Hematopoietic multipotent progenitor cell treated with erythropoietin and hydrocortisone succinate and interleukin-3 and kit ligand, for 4 days (in vitro differentiated cells): ENCODE results near the gene MAIP1.
A peak's percentile ranks its signal among the peaks of the same experiment; 100 is the strongest.

Source experiments
- DNase-seq: peaks from one replicate; pipeline ENCODE4 v3.0.0-alpha.2; 2015

MAIP1 gene

DNA sequence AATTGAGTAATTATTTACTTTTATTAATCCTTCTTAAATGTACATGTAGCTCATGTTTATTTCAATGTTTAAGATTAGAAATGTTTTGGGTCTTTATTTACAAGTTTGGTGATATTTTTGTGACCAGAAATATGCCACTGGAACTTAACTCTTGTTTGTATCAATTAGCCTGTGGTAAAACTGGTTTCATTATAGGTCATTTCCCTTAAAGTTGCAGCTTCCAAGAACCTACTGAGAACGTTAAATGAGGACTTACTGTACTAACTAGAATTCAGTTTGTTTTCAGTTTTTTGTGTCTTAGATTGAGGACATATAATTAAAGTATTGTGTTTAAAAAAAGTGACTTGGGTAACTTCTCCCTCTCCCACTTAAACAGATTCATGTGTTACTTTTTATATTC, 4.4 kb upstream of the MAIP1 start:
- DNase-seq, result no peak

DNA sequence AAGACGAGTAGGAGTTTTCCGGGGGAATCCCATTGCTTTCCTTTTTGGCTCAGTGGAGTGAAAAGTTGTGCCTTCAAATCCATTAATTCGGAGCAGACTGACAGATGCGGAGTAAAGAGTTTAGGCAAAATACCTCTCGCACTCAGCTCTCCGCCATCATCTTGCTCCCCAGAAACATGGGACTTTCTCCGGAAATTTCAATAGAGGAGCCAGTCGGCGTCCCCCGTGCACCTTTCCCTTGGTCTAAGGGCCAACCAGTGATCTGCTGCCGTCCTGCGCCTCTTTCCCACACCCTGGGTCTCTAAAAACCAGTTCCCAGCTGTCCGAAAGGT, 409 bp upstream of the MAIP1 start:
- peak; percentile 79 for DNase-seq

DNA sequence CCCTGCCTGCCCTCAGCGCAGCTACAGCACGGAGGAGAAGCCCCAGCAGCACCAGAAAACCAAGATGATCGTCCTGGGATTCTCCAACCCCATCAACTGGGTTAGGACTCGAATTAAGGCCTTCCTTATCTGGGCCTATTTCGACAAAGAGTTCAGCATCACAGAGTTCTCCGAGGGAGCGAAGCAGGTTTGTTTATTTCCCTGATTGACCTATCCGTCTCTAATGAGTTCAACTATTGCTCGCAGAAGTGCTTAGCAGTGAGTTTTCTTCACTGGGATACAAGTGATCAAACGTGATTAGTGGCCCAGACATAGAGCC, 639 bp downstream of the MAIP1 start:
- DNase-seq, result peak; percentile 33

DNA sequence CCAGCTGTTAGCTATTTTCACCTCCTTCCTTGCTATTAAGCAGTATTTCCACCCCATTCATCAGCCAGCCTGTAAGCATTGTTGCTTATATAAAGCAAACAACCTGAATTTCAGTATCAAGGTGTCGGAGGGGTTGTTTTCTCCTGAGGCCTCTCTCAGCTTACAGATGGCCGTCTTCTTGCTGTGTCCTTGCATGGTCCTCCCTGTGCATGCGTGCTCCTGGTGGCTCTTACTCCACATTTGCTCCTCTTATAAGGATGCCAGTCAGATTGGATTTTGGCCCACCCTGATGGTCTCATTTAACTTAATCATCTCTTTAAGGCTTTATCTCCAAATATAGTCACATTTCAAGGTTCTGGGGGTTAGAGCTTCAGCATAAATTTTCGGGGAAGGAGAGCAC, 2.6 kb downstream of the MAIP1 start:
- DNase-seq, result no peak

DNA sequence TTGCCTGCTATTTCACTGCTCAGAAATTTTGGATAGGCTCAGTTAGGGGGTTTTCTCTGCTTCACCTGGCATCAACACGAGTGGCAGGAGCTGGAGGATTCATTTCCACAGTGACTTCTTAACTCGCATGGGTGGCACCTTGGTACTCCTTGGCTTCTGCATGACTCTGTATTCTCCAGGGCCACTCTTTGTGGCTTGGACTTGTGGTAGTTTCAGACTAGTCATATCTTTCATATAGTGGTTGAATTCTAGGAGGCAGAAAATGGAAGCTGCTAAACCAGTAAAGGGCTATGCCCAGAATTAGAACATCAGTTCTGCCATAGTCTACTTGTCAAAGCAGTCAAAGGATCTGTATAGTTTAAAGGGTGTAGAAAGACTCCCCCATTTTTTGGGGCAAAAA, 6.8 kb downstream of the MAIP1 start:
- DNase-seq, result no peak

DNA sequence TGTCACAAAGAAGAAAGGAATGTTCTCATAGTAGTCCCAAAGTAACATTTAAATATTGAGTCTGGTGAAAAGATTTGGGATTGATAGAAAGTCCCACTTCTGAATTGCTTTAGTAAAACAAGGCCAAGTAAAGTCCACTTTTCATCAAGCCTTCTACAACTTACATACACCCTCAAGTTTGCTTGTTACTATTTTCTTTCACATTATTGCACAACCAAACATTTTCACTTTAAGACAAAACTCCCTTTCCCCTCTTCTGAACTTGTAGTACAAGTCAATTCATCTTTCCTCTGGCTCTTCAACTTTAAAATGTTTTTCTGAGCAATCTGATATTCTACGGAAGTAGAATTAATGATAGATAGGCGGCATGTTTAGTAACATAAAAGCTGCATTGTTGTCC, 11.0 kb downstream of the MAIP1 start:
- no peak for DNase-seq

DNA sequence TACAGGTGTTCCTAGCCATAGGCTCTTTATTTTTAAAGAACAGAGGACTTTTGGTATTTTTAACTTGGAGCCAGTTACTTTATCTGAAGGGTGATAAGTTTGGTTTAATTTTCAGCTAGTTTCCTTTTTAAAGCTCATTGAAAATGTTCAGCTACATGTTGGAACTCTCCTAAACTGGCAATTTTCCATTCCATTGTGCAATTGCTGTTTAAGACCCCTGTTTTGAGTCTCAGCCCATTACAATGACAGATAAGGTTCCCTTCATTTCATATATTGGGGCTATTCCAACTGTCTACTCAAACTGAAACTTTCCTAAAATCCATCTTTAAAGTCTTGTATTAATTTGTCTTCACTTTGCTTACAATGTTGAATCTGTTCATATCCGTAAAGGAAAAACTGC, 11.6 kb downstream of the MAIP1 start:
- no peak for DNase-seq

DNA sequence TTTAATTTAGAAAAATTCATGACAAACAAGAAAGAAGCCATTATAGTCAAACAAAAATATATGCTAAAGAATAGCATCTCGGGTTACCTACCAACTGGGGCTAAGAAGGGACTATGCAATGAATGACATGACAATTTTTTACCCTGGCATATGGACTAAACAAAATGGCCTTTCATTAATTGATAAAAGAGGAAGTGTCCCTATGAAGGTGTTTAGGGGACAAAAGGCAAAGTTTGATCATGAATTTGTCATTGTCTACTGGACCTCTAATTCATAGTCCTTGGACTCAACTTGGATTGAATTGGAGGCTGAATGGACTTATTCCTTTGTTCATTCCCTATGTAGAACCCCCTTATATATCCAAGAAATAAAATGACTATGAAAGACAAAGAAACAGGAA, 12.7 kb downstream of the MAIP1 start:
- DNase-seq, result no peak

DNA sequence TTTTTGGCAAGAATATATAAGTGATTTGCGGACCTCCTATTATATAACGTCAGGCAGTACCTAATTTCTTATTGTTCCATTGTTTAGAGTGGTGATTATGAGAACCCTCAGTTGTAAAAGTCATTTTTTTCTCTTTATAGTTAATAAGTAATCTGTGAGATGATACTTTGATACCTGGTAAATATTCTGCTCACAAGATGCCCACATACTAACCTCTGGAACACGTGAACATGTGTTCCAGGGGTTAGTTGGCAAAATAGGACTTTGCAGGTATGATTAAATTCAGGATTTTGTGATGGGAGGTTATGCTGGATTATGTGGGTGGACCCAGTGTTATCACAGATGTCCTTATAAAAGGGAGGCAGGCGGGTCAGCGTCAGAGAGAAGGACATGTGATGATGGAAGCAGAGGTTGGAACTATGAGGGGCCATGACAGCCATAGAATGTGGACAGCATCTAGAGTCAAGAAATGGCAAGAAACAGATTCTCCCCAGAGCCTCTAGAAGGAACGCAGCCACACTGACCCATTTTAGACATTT, 16.8 kb downstream of the MAIP1 start:
- DNase-seq, result no peak

DNA sequence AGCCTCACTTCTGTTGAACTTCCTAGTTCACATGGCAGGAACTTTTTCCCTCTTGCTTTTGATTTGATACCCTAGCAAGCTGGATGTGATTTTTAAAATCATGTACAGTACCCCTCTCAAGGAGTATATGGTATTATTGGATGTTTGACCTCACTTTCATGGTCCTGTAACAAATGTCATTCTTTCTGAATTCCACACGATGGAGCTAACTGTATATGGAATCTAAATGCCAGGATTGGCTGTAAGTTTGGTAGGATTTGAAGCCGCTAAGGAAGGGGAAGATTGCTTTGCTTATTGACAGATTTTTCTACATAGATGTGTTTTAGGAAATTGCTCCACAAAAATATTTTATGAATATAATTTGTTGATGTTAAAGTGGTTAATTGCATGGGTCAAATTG, 18.3 kb downstream of the MAIP1 start:
- DNase-seq, result peak; percentile 57

DNA sequence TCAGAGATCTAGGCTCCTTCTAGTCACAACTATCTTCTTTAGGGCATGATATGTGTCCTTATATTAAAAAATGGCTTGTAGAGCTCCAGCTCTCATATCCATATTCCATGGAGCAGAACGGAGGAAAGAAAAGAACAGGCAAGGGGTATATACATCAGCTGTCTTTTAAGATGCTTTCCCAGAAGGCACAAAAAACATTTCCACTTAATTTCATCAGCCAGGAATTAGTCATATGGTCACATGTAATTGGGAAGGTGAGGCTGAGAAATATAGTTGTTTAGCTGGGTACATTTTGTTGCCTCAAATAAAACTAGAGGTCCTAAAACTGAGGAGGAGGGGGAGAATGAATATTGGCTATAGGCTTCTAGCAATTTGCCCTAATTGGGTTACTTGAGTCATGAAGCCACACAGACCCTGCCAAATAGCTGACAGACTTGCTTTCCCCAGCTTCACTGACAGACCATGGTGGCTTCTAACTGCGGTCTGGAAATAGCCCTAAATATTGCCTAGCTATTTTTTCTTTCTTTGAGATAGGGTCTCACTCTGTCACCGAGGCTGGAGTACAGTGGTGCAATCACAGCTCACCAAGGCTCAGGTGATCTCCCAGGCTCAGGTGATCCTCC, 20.0 kb downstream of the MAIP1 start:
- no peak for DNase-seq

DNA sequence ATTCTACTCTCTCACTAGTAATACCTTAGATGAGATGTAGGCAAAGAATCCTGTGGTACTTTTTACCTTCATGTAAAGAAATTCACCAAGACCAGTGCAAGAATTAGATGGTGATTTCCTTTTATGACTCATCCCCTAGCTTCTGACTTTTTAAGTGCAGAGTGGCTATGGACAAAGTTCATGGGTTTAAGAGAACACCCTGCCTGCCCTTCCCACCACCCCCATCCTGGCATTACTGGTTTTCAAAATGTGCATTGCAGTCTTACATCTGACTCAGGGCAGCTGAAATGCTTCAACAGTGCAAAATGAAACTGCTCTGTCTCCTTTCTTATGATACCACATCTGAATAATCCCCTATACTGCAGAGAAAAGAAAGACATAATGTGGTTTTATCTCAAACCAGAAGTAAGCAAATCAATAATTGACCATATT, 22.6 kb downstream of the MAIP1 start:
- DNase-seq, result no peak

DNA sequence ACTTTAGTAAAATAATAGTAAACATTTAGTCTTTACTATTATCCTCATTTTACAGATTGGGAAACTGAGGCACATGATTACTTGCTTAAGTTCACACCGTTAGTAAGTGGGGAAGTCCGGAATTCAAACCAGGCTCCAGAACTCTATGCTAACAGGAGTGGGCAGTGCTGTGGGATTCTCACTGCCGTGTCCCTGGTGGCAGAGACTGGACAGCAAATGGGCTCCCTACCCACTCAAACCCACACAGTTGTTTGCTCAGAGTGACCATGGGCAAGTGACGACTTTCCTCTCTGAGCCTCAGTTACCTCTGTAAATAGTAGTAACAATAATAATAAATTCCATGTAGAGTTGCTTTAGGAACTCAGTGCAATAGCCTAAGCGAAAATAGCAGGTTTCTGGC, 24.0 kb downstream of the MAIP1 start:
- no peak for DNase-seq

DNA sequence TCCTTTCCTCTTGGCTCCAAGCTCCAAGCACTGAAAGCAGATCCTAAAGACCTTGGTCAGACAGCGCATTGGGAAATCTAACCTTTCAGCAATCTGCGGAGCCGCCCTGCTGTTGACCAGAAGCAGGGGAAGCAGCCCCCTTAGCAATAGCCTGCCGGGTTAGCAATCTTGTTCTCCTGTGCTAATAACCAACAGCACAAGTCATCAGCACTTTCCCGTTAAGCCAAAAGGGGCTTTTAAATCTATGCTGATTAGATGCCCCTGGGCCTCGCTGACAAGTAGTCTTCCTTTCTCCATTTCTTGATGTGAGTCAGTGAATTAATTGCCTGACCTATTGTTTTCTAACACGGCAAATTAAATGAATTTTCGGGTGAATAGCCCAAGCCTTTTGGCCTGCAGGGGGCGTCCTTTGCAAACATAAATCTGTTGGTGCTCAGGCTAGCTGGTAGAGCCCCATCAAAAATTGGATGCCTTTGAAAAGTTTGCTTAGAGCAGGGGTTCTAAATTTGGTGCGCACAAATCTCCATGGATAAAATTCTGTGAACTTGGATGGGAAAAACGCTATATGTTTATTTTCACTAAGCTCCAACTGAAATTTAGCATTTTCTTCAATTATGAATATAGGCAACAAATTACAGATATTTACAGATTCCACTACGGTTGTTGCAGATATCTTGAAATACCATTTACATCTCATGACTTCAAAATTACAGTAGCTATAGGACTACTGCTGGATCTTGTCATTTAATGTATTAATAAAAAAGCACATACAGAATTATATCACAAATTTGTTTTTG, 24.6 kb downstream of the MAIP1 start:
- peak; percentile 89 for DNase-seq

DNA sequence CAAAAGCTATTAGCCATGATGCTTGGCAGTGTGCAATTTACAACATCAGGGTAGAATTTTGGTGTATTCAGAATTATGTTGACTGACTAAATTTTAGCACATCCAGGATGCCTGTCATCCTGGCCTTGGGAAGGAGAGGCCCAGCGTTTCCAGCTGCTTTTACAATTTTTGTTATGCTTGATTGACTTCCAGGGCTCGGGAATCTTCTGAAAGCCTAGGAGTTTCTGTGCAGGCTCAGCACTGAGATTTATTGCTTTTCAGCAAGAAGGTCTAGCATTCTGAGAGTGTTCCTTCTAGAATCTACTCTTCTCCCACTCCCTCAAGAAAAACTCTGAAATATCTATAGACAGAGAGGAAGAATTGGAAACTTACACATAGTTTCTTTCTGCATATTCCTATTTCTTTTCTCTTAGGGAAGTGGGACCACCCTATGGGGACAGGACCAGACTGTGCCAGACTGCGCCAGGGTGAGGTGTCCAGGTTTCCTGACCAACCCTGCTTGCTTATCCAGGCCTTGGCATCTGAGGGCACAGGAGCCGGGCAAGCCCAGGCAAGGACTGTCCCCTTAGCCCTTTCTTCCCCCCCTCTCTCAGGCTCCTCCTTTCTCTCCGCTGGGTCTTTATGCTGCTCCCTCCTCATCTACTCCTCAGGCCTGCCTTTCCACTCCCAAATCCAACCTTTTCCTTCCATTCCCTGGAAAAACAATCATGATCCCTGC, 26.9 kb downstream of the MAIP1 start:
- no peak for DNase-seq

DNA sequence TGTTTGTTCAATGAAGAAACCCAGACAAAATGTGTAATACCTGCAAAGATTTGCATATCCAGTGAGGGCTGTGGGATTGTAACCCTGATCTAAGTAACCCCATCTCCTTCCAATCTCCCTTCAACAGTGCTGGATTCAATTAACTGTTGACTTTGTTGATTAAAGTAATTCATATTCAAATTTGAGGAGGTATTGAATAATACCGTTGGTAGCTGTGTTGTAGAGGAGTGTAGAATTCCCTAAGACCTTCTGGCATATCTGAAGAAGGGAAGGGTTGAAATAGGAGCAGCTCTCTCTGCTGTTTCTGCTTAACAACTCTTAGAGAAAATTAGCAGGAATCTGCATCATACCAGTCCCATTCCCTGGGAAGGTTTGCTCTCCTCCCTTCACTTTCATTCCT, 28.2 kb downstream of the MAIP1 start:
- no peak for DNase-seq

DNA sequence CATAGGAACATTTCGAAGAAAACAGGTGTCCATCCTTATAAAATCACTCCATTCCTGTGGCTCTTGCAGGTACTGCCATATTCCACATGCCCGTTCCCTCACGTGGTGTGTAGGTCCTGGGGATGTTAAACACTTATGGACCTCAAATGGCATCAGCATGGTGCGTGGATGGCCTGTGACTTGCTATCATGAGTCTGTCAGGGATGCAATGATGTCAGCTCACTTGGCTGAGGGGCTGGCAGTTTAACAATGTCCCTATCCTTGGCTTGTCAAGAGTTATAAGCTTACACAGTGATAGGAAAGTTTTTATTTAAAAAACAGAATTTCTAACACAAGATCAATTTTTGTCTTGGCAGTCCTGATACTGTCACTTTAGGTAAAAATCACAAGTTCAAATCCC, 28.8 kb downstream of the MAIP1 start:
- no peak for DNase-seq

DNA sequence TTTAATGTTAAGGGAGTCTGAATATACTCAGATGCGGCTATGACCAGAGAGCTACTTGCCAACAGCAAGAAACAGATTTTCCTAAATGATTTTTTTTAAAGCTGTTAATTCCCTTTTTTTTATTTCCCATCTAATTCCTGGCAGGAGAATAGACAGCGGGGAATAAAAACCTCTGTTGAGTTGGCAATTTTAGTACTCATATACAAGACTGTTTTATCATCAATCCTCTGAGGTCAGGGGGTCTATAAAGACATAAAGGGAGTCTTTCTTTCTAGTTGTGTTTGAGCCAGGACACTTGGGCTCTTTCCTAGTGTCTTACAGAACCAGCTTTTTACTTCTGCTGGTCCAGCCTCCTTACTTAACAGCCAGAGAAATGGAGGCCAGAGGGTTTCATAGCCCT, 29.4 kb downstream of the MAIP1 start:
- no peak for DNase-seq

DNA sequence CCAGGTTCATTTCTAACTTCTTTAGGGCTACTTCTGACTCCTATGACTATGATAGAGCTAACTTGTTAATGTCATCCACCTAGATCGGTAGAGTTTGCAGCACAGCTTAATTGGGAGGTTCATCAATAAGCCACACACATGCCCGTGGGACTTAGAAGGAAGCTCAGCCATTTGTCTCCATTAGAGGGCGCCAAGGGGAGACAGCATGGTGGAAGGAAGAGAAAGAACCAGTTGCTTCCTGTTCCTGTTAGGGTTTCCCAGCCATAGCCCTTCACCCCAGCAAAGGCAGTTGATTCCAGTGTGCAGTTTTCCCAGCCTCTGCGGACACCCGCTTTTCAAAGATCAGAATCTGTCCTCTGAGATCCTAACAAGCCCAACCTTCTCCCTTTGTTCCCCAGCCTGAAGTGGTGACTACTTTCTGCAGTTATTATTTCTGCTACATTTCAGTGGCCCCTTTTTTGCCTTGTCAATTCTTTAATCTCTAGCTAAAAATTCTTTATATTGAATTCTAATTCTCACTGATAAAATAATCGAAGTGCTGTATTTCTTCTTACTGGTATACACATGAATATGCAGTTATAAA, 30.3 kb downstream of the MAIP1 start:
- DNase-seq, result peak; percentile 90

DNA sequence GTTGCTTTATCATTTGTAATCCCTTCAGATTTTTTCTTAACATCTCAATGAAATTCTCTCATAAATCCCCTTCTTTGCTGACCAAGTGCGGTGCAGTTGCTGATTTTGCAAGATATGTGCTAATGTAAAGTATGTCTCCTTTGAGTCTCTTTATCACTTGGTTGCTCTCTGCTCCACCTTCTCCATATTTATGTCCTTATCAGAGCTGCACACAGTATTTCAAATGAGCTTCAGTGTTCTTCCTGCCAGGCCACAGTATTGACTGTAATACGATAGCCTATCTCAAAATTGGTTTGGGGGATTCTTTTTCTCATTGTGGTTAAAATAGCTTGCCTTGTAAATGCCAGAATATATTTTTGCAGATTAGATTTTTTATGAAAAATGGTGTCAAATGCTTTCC, 32.2 kb downstream of the MAIP1 start:
- DNase-seq, result peak; percentile 84

DNA sequence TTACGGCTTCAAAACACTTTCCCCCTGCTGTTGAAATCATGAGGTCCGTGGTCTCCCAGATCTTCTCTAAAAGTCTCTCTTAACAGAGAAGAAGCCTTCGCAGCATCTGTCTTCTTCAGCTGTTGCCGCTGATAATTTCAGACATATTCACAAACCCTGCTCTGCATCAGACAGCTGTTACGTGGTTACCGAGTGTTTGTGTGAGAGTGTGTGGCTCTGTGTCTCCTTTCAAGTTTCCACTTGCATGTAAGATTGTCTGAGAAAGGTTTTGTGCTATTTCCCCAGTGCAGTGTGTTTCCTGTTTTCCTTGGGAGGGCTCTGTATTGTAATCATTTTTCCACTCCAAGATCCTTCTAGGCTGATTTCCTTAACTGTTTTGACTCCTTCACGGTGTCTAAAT, 32.8 kb downstream of the MAIP1 start:
- DNase-seq, result peak; percentile 66

DNA sequence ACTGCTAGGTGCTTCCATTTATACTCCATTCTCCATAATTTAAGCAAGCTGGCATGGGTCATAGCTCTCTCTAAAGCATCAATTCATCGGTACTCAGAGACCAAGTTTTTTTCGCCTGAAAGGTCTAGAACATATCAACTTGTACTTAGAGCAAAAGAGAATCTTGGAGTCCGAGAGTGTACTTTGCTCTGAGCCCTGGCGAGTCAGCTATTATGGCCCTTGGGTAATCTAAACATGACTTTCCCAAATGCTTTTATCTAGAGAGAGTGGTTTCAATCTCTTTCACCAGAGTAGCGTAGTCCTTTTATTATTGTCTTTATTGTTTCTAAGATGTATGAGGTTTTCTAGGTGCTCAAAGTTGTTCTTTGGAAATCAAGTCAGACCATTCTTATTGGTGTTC, 34.4 kb downstream of the MAIP1 start:
- DNase-seq, result no peak

DNA sequence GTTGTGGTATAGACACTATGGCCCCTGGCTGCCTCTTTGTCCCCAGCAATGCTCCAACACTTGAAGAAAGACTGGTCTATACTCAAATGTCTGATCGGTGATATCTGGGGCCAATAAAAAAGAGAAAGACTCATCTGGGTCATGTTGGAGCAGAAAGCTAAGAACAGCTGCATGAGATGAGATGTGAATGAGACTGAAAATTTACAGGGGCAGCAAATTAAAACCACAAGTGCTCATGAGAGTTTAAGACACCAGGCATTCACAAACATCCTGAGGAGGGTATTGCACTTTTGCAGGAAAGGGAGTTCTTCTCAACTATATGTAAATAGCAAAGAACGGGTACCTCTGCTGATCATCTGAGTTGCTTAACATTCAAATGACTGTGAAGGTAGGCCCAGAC, 36.3 kb downstream of the MAIP1 start:
- DNase-seq, result no peak

DNA sequence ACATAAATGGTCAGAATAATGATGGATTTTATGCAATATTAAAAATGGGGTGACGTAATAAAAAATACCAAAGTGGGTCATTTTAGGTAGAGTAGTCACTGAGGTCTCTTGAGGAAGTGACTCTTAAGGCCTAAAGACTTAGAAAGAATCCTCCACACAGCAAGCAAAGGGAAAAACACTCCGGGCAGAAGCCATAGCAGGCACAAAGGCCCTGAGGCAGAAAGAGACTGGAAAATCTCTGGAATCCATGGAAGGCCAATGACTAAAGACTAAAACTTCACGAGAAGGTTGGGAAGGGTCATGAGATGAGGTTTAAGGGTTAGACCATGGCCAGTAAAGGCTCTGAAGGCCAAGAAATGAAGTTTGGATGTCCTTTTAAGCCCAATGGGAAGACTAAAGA, 36.9 kb downstream of the MAIP1 start:
- DNase-seq, result no peak
